HepG2 (cell line): ENCODE results near the gene MRPL39. TPM values are rescaled to one million over a fixed set of nuclear protein-coding genes. Genes with fewer than 3 reads are reported as not detected.

Source experiments
- ATAC-seq: fragments of 200-7000 bp; cut with Tn5 transposase; 3 replicates; pipeline ENCODE4 v1.9.1; 2020; ENCODE audit warnings: mild to moderate bottlenecking, moderate library complexity
- BruUV-seq: library from RNA; stranded (reverse); fragments of 400-500 nt; replicated peaks from 2 replicates; lab custom pipeline; 2021; lab: Mats Ljungman, UMichigan
- CTCF ChIA-PET: fragments of 300-600 bp; formaldehyde crosslinking; extraction: SDS; loops from one replicate; lab custom pipeline; 2021; ENCODE audit warnings: low total read pairs, inconsistent platforms, low intra/inter-chr PET ratio; lab: Yijun Ruan, JAX
- POLR2A ChIA-PET: fragments of 350-600 bp; sonication (Branson Sonifier 250); formaldehyde crosslinking; loops from one replicate; lab custom pipeline; 2020; ENCODE audit warnings: antibody characterized with exemption, inconsistent platforms; lab: Yijun Ruan, JAX
- DNase-seq: peaks from one replicate; pipeline ENCODE4 v3.0.0-alpha.2; 2015; ENCODE audit warnings: low spot score
- FAIRE-seq: peaks from 3 replicates; lab custom pipeline; 2011; peaks lifted over from hg19 to GRCh38; lab: Jason Lieb, UNC
- H2AFZ ChIP-seq: one replicate; pipeline ENCODE4 v1.6.1; 2011; ENCODE audit warnings: low read length, inconsistent platforms
- H3K27ac ChIP-seq: fragments of 300-600 bp; 3 replicates; pipeline ENCODE4 v1.8.0; 2011; ENCODE audit warnings: mixed run types, mild to moderate bottlenecking, mixed read lengths, low read length, inconsistent platforms; ENCODE audit not compliant: insufficient read depth; ENCODE audit errors: extremely low read length
- H3K27me3 ChIP-seq, 2 experiments: fragments of 200-600 bp in 1 of 2; 2 replicates in 1 of 2; 3 replicates in 1 of 2; pipeline versions ENCODE4 v1.6.0 to v1.8.0; 2011; ENCODE audit warnings: low read length in 2 of 2, mild to moderate bottlenecking in 2 of 2, moderate library complexity in 2 of 2, inconsistent platforms in 1 of 2; ENCODE audit not compliant: insufficient read depth in 2 of 2, control insufficient read depth in 1 of 2
- H3K36me3 ChIP-seq, 2 experiments: fragments of 200-600 bp in 1 of 2; replicated peaks in 1 of 2; 2 replicates in 1 of 2; 3 replicates in 1 of 2; pipeline versions ENCODE4 v1.5.1 to v1.8.0; 2011; ENCODE audit warnings: low read length in 2 of 2, inconsistent platforms in 1 of 2; ENCODE audit not compliant: insufficient read depth in 2 of 2, control insufficient read depth in 1 of 2
- H3K4me1 ChIP-seq: 2 replicates; pipeline ENCODE4 v1.5.1; 2012; ENCODE audit warnings: low read length, inconsistent platforms; ENCODE audit not compliant: insufficient read depth
- H3K4me2 ChIP-seq: 2 replicates; pipeline ENCODE4 v1.6.0; 2011; ENCODE audit warnings: low read depth, low read length, inconsistent platforms
- H3K4me3 ChIP-seq, 3 experiments: fragments of 200-600 bp in 1 of 3; sonication (generic), shearing (Covaris generic) in 1 of 3; replicated peaks in 1 of 3; 2 replicates each; pipeline ENCODE4 v1.5.1; 2011 to 2016; ENCODE audit warnings: low read length in 3 of 3, inconsistent platforms in 2 of 3, low read depth in 2 of 3, mild to moderate bottlenecking in 2 of 3, control low read depth in 1 of 3, mixed read lengths in 1 of 3; ENCODE audit not compliant: insufficient read depth in 1 of 3
- H3K79me2 ChIP-seq: one replicate; pipeline ENCODE4 v1.6.1; 2011; ENCODE audit warnings: low read length, inconsistent platforms; ENCODE audit not compliant: insufficient read depth
- H3K9ac ChIP-seq: 2 replicates; pipeline ENCODE4 v1.6.0; 2011; ENCODE audit warnings: mild to moderate bottlenecking, low read depth, low read length, inconsistent platforms; ENCODE audit not compliant: insufficient read depth
- H3K9me3 ChIP-seq: 2 replicates; pipeline ENCODE4 v1.5.1; 2012; ENCODE audit warnings: mild to moderate bottlenecking, low read length
- H4K20me1 ChIP-seq: 2 replicates; pipeline ENCODE4 v1.6.0; 2011; ENCODE audit warnings: inconsistent platforms, mild to moderate bottlenecking, low read length, moderate library complexity; ENCODE audit not compliant: insufficient read depth
- CBX5 ChIP-seq: sonication (generic); formaldehyde crosslinking; IDR thresholded peaks from 2 replicates; pipeline ENCODE4 v1.4.0; 2020; ENCODE audit warnings: missing genetic modification reagents, borderline replicate concordance
- CCDC6 ChIP-seq: sonication (generic); formaldehyde crosslinking; IDR thresholded peaks from 2 replicates; pipeline ENCODE4 v1.8.1; 2022; ENCODE audit warnings: mild to moderate bottlenecking, missing genetic modification reagents, moderate library complexity
- CREB1 ChIP-seq, 2 experiments: fragments of 450-650 bp in 1 of 2; IDR thresholded peaks; 2 replicates each; pipeline ENCODE4 v1.6.1; 2016 to 2017; ENCODE audit warnings: control low read depth in 1 of 2, mild to moderate bottlenecking in 1 of 2, missing compliant biosample characterization in 1 of 2, missing genetic modification characterization in 1 of 2
- FIP1L1 ChIP-seq: fragments of 200-400 bp; formaldehyde crosslinking; IDR thresholded peaks from 2 replicates; pipeline ENCODE4 v1.6.1; 2018; ENCODE audit warnings: low read depth, mild to moderate bottlenecking, low read length, moderate library complexity, borderline replicate concordance; ENCODE audit not compliant: insufficient read depth
- MAF1 ChIP-seq: sonication (generic); formaldehyde crosslinking; IDR thresholded peaks from 2 replicates; pipeline ENCODE4 v1.5.0; 2020; ENCODE audit warnings: missing genetic modification reagents, borderline replicate concordance
- MTF2 ChIP-seq: sonication (generic); formaldehyde crosslinking; IDR thresholded peaks from 2 replicates; pipeline ENCODE4 v1.5.0; 2020; ENCODE audit warnings: missing genetic modification reagents, borderline replicate concordance
- SIN3A ChIP-seq: IDR thresholded peaks from 2 replicates; pipeline ENCODE4 v1.6.1; 2011; ENCODE audit warnings: low read depth, mild to moderate bottlenecking, control low read depth, low read length, borderline replicate concordance
- TBX3 ChIP-seq: fragments of 450-650 bp; IDR thresholded peaks from 2 replicates; pipeline ENCODE4 v1.6.1; 2017; ENCODE audit warnings: antibody characterized with exemption, mild to moderate bottlenecking, inconsistent platforms, borderline replicate concordance
- THAP8 ChIP-seq: sonication (generic); formaldehyde crosslinking; IDR thresholded peaks from 2 replicates; pipeline ENCODE4 v1.5.1; 2020; ENCODE audit warnings: missing genetic modification reagents, mild to moderate bottlenecking, borderline replicate concordance
- WIZ ChIP-seq: sonication (generic); formaldehyde crosslinking; IDR thresholded peaks from 2 replicates; pipeline ENCODE4 v1.5.1; 2020; ENCODE audit warnings: mild to moderate bottlenecking, missing genetic modification reagents
- ZNF17 ChIP-seq: sonication (generic); formaldehyde crosslinking; IDR thresholded peaks from 2 replicates; pipeline ENCODE4 v1.5.0; 2020; ENCODE audit warnings: mild to moderate bottlenecking, missing genetic modification reagents
- ZNF326 ChIP-seq: sonication (generic); formaldehyde crosslinking; IDR thresholded peaks from 2 replicates; pipeline ENCODE4 v1.4.0; 2020; ENCODE audit warnings: missing genetic modification reagents, borderline replicate concordance
- ZNF552 ChIP-seq: sonication (generic); formaldehyde crosslinking; IDR thresholded peaks from 2 replicates; pipeline ENCODE4 v1.9.0; 2022; ENCODE audit warnings: missing genetic modification reagents, mild to moderate bottlenecking, borderline replicate concordance
- ZNF709 ChIP-seq: sonication (generic); formaldehyde crosslinking; IDR thresholded peaks from 2 replicates; pipeline ENCODE4 v1.5.0; 2020; ENCODE audit warnings: mild to moderate bottlenecking, missing genetic modification reagents
- ZNF788 ChIP-seq: sonication (generic); formaldehyde crosslinking; IDR thresholded peaks from 2 replicates; pipeline ENCODE4 v1.5.0; 2020; ENCODE audit warnings: mild to moderate bottlenecking, missing genetic modification reagents, borderline replicate concordance
- WGBS: methylation state at CpG from one replicate; pipeline ENCODE4 v1.1.6; 2017; ENCODE audit warnings: low lambda C conversion rate; 5-methylcytosine and 5-hydroxymethylcytosine counted together
- in situ Hi-C: cut with HindIII; loops from 2 replicates; pipeline ENCODE4 v1.10.0; 2017; ENCODE audit warnings: low pct_unique_long_range_greater_than_20kb; ENCODE audit not compliant: extremely low pct_ligation_motif_present
- intact Hi-C: fragments of 100-400 bp; cut with micrococcal nuclease; formaldehyde crosslinking; loops from one replicate; pipeline ENCODE4 v1.10.0; 2022; ENCODE audit not compliant: unreplicated experiment
- polyA plus RNA-seq, 8 experiments: library from polyadenylated mRNA; depleted of rRNA in 3 of 8; stranded (reverse) in 7 of 8; unstranded in 1 of 8; fragments of >200 nt; fragmentation: Illumina TruSeq in 4 of 8; extraction: Trizol in 4 of 8; gene quantifications; 2 replicates each; pipeline versions ENCODE4 v1.2.1 to v1.2.3, GENCODE V29; 2011 to 2016; ENCODE audit warnings: low read depth in 4 of 8, missing spikeins in 1 of 8, mixed read lengths in 1 of 8; ENCODE audit not compliant: insufficient read depth in 1 of 8
- total RNA-seq, 5 experiments: library from RNA; depleted of rRNA; stranded (reverse); fragments of >200 nt; fragmentation: Illumina TruSeq; extraction: Trizol; gene quantifications; 2 replicates each; pipeline ENCODE4 v1.2.3, GENCODE V29; 2016; ENCODE audit warnings: low read depth in 1 of 5
- TF ChIP-seq, protein P1 (sequence below): sonication (generic); formaldehyde crosslinking; IDR thresholded peaks from 2 replicates; pipeline ENCODE4 v1.4.0; 2020; ENCODE audit warnings: mild to moderate bottlenecking, low read depth, missing genetic modification reagents

MRPL39 gene
- total and polyA plus RNA-seq, 2 of the 13 experiments (the other 11 are each of a cell fraction or from before 2014, with no cell fraction given): 29.1 to 91.2 TPM

DNA sequence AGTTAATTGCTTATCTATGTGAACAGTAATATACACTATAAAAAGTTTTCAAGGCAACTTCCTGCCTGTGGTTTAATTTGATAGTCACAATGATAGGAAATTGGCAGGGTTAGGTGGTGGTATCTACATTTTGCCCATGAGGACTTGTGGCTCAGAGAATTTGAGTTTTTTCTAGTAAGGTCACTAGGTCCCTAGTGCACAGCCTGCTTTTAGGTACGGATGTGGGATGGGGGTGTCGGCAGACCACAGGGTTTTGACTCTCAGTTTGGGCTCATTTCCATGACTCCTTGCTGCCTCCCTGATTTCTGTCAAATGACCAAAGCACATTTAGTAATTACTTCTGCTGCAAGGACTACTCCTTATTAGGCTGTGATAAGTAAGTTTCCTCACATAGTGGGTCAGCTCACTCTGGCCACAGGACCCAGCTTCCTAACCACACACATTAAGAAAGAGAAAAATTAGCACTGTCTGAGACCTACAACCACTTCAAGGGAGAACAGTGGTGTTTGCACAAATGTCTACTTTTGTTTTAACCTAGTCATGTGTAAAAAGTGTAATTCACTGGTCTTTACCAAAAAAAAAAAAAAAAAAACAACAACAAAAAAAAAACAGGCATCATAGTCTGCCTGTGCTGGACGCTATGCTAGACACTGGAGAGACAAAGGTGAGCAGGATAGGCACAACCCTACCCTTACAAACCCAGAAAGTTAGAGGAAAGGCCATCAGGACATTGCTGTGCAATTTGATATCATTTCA, 43.7 kb downstream of the MRPL39 start:
- H3K4me2 ChIP-seq: no peak overlapping the region
- ChIA-PET POLR2A (interaction anchor here (0.7 kb wide), 1 partner anchor 14 kb away, joined by 3 read pairs; no protein-coding TSS in a partner anchor), CTCF (no interaction called here)
- H3K4me3 ChIP-seq: no peak overlapping the region
- ATAC-seq: no peak
- no peaks in the 10 kb centered on the region for H3K9me3 ChIP-seq
- peaks cover 9% of the 10 kb centered on the region for H3K4me1 ChIP-seq
- TF ChIP-seq CREB1 (IDR thresholded peaks at IDR 0.05) (no peak), CREB1 (CRISPR knock-in tag; IDR thresholded peaks at IDR 0.05) (no peak), ZNF552 (CRISPR knock-in tag) (no peak), WIZ (no peak), ZNF326 (CRISPR knock-in tag) (no peak)
- TF ChIP-seq, protein P1, sequence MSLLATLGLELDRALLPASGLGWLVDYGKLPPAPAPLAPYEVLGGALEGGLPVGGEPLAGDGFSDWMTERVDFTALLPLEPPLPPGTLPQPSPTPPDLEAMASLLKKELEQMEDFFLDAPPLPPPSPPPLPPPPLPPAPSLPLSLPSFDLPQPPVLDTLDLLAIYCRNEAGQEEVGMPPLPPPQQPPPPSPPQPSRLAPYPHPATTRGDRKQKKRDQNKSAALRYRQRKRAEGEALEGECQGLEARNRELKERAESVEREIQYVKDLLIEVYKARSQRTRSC (CRISPR knock-in tag): no peak
- no peak for FAIRE-seq
- 93% methylated on average over 3 of the region's 3 CpGs for WGBS
- no peaks in the 10 kb centered on the region for H4K20me1 ChIP-seq
- H2AFZ ChIP-seq: no peak overlapping the region
- DNase-seq: no peak
- H3K27ac ChIP-seq: no peak overlapping the region
- no TSS peak for BruUV-seq
- no peaks in the 10 kb centered on the region for H3K79me2 ChIP-seq
- H3K36me3 ChIP-seq: peaks cover 2 to 5% of the 10 kb centered on the region in 2 experiments; a peak in 1 of 5 replicates
- intact Hi-C loops (no loop called here), in situ Hi-C loops (no loop called here)
- H3K9ac ChIP-seq: no peak overlapping the region
- H3K27me3 ChIP-seq: no peaks in the 10 kb centered on the region

- peaks cover 10% of the 10 kb centered on the region for H3K4me1 ChIP-seq
- no peaks in the 10 kb centered on the region for H3K9me3 ChIP-seq
- H4K20me1 ChIP-seq: no peaks in the 10 kb centered on the region
- 92% methylated on average over 10 of the region's 10 CpGs for WGBS
- no peak overlapping the region for H3K4me3 ChIP-seq
- no peak for DNase-seq
- H3K79me2 ChIP-seq: no peaks in the 10 kb centered on the region
- H3K36me3 ChIP-seq: peaks cover 2 to 5% of the 10 kb centered on the region in 2 experiments; a peak in 1 of 5 replicates
- ChIA-PET CTCF (no interaction called here), POLR2A (no interaction called here)
- ATAC-seq: no peak
- H3K9ac ChIP-seq: no peak overlapping the region
- FAIRE-seq: no peak
- no peak overlapping the region for H2AFZ ChIP-seq
- no TSS peak for BruUV-seq
- no peak overlapping the region for H3K27ac ChIP-seq
- no peaks in the 10 kb centered on the region for H3K27me3 ChIP-seq
- intact Hi-C loops: no loop called here
- in situ Hi-C loops: no loop called here
- no peak overlapping the region for H3K4me2 ChIP-seq
- TF ChIP-seq FIP1L1 (no peak), ZNF17 (CRISPR knock-in tag) (no peak), TBX3 (no peak), MAF1 (CRISPR knock-in tag) (no peak), SIN3A (no peak), MTF2 (CRISPR knock-in tag) (no peak), ZNF709 (CRISPR knock-in tag) (no peak), THAP8 (CRISPR knock-in tag) (no peak), CBX5 (CRISPR knock-in tag) (no peak), ZNF788 (CRISPR knock-in tag) (no peak), CCDC6 (no peak)
Observed at GRCh38 chr21:25562660-25563059, 44.6 kb downstream of the MRPL39 start.
